GM08714 (cell line): ENCODE measurements around the gene GCAT.

Source experiments
- H3K4me3 ChIP-seq: fragments of 200-500 bp; sonication (Bioruptor generic); 2 replicates; pipeline ENCODE4 v1.5.1; 2014; ENCODE audit warnings: mild to moderate bottlenecking, low read length, inconsistent platforms
- ZNF274 ChIP-seq: IDR thresholded peaks from 2 replicates; pipeline ENCODE4 v1.6.1; 2012; ENCODE audit warnings: mild to moderate bottlenecking, low read depth, low read length

The GCAT gene

DNA sequence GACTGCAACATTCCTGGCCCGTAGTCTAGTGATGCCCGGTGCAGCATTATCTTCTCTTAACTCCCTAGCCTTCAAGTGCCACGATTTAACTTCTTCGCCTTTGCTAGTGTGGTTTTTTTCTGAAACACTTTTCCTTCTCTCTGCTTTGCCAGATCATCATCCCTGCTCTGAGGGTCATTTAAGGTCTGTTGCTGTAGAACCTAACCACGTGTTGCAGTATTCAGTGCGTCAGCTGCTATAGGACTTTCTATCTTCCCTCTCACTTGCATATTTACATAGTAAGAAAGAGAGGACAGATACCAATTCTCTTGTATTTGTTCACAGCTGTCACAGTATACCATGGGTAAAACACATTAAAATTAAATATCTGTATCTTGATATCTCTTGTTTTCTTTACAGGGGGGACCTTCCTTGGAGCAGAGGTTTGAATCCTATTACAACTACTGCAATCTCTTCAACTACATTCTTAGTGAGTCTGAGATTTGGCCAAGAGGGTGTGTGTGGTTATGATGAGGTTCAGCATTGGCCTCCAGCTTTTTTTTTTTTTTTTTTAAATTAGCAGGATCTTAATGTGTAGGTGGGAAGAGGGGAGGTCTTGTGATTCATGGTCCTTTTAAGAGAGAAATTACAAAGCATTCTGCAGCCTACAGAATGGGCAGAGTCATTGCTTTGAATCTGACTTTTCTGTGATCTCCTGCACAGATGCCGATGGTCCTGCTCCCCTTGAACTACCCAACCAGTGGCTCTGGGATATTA is 55.0 kb downstream of the GCAT start:
- TF ChIP-seq ZNF274 = no peak
- H3K4me3 ChIP-seq = no peak overlapping the region

DNA sequence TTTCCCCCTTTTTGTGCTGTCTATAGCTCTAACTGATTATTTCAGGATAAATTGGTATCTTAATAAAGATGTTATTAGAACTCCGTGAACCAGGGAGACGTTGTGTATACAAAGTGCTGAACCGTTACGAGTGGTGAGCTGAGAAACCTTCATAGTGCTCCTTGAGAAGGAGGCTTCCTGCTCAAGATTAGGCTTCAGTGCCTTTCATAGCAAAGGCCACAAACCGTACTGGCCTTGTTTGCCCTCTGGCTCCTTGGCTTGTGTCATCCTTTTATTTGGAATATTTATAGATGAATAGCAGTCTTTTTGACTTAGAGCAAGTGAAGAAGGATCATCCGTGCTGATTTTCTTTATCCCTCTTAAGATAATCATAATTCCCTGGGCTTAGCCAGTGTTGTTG is 57.8 kb downstream of the GCAT start:
- no peak overlapping the region for H3K4me3 ChIP-seq
- TF ChIP-seq ZNF274 = no peak
